PFSK-1 (cell line): ENCODE data around the gene LRRFIP2.

Experiments used
- FOXP2 ChIP-seq: optimal IDR thresholded peaks from 2 replicates; pipeline ENCODE3; 2011; ENCODE audit warnings: borderline replicate concordance, control low read depth, inconsistent platforms; ENCODE audit not compliant: insufficient read depth; ENCODE audit errors: extremely low read length, extremely low read depth
- POLR2AphosphoS5 ChIP-seq: IDR thresholded peaks from 2 replicates; pipeline ENCODE4 v1.6.1; 2012; ENCODE audit warnings: low read depth, mild to moderate bottlenecking, control low read depth, low read length, moderate library complexity
- SIN3A ChIP-seq: IDR thresholded peaks from 2 replicates; pipeline ENCODE4 v1.6.1; 2012; ENCODE audit warnings: mild to moderate bottlenecking, low read length, moderate library complexity, borderline replicate concordance; ENCODE audit not compliant: insufficient read depth
- TAF1 ChIP-seq: IDR thresholded peaks from 2 replicates; pipeline ENCODE4 v1.6.1; 2012; ENCODE audit warnings: low read length, control low read depth, borderline replicate concordance; ENCODE audit not compliant: insufficient read depth
- TF ChIP-seq, protein P1 (sequence below), 2 experiments: IDR thresholded peaks; 2 replicates each; pipeline versions ENCODE4 v1.6.1 to v1.8.0; 2011 to 2012; ENCODE audit warnings: low read depth in 2 of 2, low read length in 2 of 2, control low read depth in 1 of 2, inconsistent platforms in 1 of 2, mild to moderate bottlenecking in 1 of 2, moderate library complexity in 1 of 2; ENCODE audit not compliant: insufficient read depth in 1 of 2

The LRRFIP2 gene

DNA sequence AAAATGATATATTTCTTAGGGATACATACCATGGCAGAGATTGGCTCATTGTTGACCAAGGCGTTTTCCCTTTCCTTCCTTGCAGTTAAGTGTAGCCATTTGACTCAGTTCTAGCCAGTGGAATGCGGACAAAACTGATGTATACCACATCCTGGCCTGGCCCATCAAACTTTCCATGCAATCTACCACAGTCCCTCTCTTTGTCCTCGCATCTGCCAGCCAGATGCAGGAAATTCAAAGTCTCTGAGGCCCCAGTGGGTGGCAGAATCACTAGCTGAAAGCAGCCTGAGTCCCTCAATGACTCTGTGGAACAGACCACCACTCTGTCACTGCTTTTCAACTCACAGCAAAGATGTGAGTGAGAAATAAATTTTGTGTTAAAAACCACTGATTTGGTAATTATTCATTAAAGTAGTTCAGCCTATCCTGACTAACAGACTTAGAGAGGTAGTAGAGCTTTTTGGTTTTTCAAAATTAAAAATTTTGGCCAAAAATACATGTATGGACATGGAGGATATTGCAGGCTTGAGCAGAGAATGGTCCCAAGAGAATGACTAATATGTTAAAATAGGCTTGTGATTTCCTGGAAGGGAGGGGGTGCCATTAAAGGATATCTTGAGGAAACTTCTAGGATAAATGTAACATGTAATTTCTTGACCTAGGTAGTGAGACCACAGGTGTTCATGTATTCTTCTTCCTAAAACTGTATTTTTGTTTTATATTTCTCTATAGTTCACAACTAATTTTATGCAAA is 10.9 kb downstream of the LRRFIP2 start:
- TF ChIP-seq FOXP2 (no peak), TAF1 (no peak), POLR2AphosphoS5 (no peak), SIN3A (no peak)
- TF ChIP-seq, protein P1, sequence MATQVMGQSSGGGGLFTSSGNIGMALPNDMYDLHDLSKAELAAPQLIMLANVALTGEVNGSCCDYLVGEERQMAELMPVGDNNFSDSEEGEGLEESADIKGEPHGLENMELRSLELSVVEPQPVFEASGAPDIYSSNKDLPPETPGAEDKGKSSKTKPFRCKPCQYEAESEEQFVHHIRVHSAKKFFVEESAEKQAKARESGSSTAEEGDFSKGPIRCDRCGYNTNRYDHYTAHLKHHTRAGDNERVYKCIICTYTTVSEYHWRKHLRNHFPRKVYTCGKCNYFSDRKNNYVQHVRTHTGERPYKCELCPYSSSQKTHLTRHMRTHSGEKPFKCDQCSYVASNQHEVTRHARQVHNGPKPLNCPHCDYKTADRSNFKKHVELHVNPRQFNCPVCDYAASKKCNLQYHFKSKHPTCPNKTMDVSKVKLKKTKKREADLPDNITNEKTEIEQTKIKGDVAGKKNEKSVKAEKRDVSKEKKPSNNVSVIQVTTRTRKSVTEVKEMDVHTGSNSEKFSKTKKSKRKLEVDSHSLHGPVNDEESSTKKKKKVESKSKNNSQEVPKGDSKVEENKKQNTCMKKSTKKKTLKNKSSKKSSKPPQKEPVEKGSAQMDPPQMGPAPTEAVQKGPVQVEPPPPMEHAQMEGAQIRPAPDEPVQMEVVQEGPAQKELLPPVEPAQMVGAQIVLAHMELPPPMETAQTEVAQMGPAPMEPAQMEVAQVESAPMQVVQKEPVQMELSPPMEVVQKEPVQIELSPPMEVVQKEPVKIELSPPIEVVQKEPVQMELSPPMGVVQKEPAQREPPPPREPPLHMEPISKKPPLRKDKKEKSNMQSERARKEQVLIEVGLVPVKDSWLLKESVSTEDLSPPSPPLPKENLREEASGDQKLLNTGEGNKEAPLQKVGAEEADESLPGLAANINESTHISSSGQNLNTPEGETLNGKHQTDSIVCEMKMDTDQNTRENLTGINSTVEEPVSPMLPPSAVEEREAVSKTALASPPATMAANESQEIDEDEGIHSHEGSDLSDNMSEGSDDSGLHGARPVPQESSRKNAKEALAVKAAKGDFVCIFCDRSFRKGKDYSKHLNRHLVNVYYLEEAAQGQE (IDR thresholded peaks at IDR 0.05; ENCODE audit: insufficient read depth in 1 of 2, low read depth in 2 of 2, low read length in 2 of 2), result no peak

DNA sequence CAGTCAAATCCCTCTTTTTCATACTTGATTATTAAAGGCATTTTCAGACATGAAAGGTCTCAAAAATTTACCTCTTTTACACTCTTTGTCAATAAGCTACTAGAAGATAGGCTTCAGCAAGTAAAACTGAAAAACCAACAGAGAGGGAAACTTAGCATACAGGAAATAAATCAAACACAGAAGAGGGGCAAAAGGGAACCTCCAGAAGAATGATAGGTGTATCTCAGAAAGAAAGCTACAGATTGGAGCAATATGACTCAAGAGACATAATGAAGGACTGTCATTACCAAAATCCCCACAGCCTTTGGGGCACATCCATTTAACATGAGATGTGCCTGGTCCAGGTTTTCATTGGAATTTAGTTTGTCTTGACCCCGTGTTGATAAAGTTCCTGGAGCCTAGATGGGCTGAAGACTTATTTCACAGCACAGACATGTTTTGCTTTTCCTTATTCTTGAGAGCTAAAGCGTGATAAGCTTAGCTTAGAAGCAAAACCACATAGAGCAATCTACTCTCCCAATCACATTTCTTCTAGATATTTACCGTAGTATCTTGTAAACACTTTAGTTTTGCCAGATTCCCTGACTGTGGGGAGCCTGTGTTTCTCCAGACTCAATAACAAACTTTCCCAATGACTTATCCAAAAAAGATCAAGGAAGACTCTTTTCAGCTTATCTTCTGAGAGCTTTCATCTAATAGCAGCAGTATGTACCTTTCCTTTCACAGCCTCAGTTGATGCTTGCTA is 11.7 kb downstream of the LRRFIP2 start:
- TF ChIP-seq, protein P1 (IDR thresholded peaks at IDR 0.05; ENCODE audit: insufficient read depth in 1 of 2, low read depth in 2 of 2, low read length in 2 of 2), result no peak
- TF ChIP-seq FOXP2, result no peak
- no peak for TF ChIP-seq POLR2AphosphoS5
- TF ChIP-seq SIN3A, result no peak
- TF ChIP-seq TAF1, result no peak

DNA sequence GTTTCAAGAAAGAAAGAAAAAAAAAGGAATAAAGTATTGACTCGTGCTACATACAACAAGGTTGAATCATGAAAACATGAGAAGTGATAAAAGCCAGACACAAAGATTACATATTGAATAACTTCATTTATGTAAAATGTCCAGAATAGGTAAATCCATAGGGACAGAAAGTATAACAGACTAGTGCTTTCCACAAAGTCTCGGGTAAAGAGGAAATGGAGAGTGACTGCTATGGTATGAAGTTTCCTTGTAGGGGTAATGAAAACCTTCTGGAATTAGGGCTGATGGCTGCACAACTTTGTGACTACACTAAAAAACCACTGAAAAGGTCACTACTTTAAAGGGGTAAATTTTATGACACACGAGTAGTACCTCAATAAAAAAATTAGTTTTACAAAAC is 13.0 kb downstream of the LRRFIP2 start:
- TF ChIP-seq SIN3A, result no peak
- no peak for TF ChIP-seq POLR2AphosphoS5

DNA sequence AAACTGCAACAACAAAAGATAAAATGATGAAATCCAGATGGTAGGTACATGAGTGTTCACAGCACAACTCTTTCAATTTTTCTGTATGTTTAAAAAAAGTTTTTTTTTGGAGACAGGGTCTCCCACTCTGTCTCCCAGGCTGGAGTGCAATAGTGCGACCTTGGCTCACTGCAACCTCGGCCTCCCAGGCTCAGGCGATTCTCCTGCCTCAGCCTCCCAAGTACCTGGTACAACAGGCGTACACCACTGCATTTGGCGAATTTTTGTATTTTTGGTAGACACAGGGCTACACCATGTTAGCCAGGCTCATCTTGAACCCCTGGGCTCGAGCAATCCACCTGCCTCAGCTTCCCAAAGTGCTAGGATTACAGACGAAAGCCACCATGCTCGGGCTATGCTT is 18.6 kb downstream of the LRRFIP2 start:
- TF ChIP-seq, protein P1 (IDR thresholded peaks at IDR 0.05; ENCODE audit: insufficient read depth in 1 of 2, low read depth in 2 of 2, low read length in 2 of 2), result no peak
- no peak for TF ChIP-seq FOXP2
- TF ChIP-seq TAF1, result no peak

DNA sequence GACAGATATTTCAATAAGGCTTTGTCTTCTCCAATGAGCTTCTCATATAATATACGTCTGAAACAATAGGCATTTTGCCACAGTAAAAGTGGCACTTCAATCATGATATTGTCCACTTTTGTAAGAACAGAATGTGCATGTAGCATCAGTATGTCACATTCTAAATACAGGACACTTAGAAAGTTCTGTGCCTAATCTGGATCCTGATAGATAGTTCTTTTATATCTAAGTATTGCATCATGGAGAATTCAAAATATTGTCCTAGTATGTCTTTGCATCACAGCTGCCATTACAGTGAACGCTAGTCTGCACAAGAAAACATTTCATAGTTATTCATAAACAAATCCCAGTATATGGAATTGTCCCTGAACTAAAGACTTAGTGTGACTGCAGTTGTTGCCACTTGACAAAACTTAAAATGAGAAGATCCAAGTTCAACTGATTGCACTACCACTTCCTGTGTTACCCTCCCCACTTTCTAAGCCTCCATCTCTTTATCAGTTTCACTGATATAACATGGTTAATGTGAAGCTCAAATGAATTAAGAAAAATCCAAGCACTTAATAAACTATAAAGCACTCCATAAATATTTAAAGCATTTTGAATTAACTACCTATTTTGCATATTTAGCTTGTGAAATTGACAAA is 19.6 kb downstream of the LRRFIP2 start:
- no peak for TF ChIP-seq SIN3A
- TF ChIP-seq FOXP2, result no peak
- no peak for TF ChIP-seq TAF1
- no peak for TF ChIP-seq POLR2AphosphoS5
- TF ChIP-seq, protein P1 (IDR thresholded peaks at IDR 0.05; ENCODE audit: insufficient read depth in 1 of 2, low read depth in 2 of 2, low read length in 2 of 2), result no peak
